ENCODE measurements around the gene CYTH3.
"Not testable (repeated sequence)": the region's sequence is repeated elsewhere in the genome, so short reads cannot be mapped to it uniquely, and the experiment has no call there.

CYTH3 gene

DNA sequence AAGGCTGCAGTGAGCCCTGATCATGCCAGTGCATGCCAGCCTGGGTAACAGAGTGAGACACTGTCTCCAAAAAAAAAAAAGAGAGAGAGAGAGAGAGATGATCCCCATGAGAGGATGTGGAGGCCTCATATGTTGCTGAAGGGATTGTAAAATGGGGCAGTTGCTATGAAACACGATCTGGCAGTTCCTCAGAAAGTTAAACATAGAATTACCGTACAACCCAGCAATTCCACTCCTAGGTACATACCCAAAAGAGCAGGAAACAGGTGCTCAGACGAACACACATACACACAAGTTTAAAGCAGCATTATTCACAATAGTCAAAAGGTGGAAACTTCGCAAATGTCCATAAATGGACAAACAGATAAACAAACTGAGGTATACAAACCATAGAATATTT is 27.4 kb upstream of the CYTH3 start:
- Histone ChIP-seq H4K20me1 (ENCODE audit: low read depth, low read length) (no peaks in the 10 kb centered on the region), H3K9ac (ENCODE audit: low read length) (no peak overlapping the region), H3K4me2 (ENCODE audit: low read depth, low read length, poor library complexity, severe bottlenecking) (no peak overlapping the region), H3K36me3 (ENCODE audit: low read length) (no peaks in the 10 kb centered on the region), H3K9me3 (ENCODE audit: insufficient read depth, low read length) (no peaks in the 10 kb centered on the region), H3K27me3 (ENCODE audit: low read length) (0 out of 2 replicates have a peak, but pooled peaks cover 3% of the 10 kb centered on the region), H3K9me2 (replicated peaks; ENCODE audit: insufficient read depth, low read length) (no peaks in the 10 kb centered on the region), H3K4me3 (ENCODE audit: insufficient read depth, low read length, poor library complexity, severe bottlenecking) (no peak overlapping the region), H3K27ac (ENCODE audit: low read depth, low read length) (no peak overlapping the region), H2AFZ (ENCODE audit: low read depth, low read length, severe bottlenecking) (no peak overlapping the region), H3K79me2 (ENCODE audit: insufficient read depth, low read length) (no peaks in the 10 kb centered on the region), H3F3A (ENCODE audit: insufficient read depth) (no peaks in the 10 kb centered on the region)
- TF ChIP-seq EZH2phosphoT487 (conservative IDR thresholded peaks at IDR 0.05; ENCODE audit: low read length): no peak
- TF ChIP-seq, protein P1, sequence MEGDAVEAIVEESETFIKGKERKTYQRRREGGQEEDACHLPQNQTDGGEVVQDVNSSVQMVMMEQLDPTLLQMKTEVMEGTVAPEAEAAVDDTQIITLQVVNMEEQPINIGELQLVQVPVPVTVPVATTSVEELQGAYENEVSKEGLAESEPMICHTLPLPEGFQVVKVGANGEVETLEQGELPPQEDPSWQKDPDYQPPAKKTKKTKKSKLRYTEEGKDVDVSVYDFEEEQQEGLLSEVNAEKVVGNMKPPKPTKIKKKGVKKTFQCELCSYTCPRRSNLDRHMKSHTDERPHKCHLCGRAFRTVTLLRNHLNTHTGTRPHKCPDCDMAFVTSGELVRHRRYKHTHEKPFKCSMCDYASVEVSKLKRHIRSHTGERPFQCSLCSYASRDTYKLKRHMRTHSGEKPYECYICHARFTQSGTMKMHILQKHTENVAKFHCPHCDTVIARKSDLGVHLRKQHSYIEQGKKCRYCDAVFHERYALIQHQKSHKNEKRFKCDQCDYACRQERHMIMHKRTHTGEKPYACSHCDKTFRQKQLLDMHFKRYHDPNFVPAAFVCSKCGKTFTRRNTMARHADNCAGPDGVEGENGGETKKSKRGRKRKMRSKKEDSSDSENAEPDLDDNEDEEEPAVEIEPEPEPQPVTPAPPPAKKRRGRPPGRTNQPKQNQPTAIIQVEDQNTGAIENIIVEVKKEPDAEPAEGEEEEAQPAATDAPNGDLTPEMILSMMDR (IDR thresholded peaks at IDR 0.05; ENCODE audit: insufficient read depth, low read length, poor library complexity, severe bottlenecking): no peak

DNA sequence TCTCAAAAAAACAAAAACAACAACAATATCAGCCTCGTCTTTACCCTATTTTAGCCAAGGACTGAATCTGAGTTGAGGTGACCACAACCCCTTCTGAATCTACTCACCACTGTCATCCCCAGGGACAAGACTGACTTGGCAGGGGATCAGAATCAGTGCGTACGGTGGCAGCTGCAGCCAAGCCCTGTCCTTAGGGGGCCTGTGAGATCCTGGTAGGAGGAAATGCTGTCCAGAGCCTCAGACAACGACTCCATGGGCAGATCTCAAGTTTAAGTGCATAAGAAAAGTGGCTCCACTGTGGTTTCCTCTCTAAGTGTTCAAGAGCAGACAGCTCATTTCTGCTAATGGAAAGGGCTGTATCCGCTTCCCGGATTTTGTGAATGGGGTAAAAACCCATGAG is 22.4 kb upstream of the CYTH3 start:
- no peaks in the 10 kb centered on the region for H3K9me3 ChIP-seq (ENCODE audit: insufficient read depth, low read length)
- H3K4me2 ChIP-seq (ENCODE audit: low read depth, low read length, poor library complexity, severe bottlenecking): no peak overlapping the region
- TF ChIP-seq EZH2phosphoT487 (conservative IDR thresholded peaks at IDR 0.05; ENCODE audit: low read length): no peak
- TF ChIP-seq, protein P1 (IDR thresholded peaks at IDR 0.05; ENCODE audit: insufficient read depth, low read length, poor library complexity, severe bottlenecking): no peak
- H3F3A ChIP-seq (ENCODE audit: insufficient read depth): no peaks in the 10 kb centered on the region
- no peaks in the 10 kb centered on the region for H3K79me2 ChIP-seq (ENCODE audit: insufficient read depth, low read length)
- no peaks in the 10 kb centered on the region for H3K27me3 ChIP-seq (ENCODE audit: low read length)
- H3K9me2 ChIP-seq (replicated peaks; ENCODE audit: insufficient read depth, low read length): no peaks in the 10 kb centered on the region
- no peak overlapping the region for H3K27ac ChIP-seq (ENCODE audit: low read depth, low read length)
- no peak overlapping the region for H3K4me3 ChIP-seq (ENCODE audit: insufficient read depth, low read length, poor library complexity, severe bottlenecking)
- no peaks in the 10 kb centered on the region for H4K20me1 ChIP-seq (ENCODE audit: low read depth, low read length)
- H2AFZ ChIP-seq (ENCODE audit: low read depth, low read length, severe bottlenecking): no peak overlapping the region
- no peaks in the 10 kb centered on the region for H3K36me3 ChIP-seq (ENCODE audit: low read length)
- H3K9ac ChIP-seq (ENCODE audit: low read length): no peak overlapping the region

DNA sequence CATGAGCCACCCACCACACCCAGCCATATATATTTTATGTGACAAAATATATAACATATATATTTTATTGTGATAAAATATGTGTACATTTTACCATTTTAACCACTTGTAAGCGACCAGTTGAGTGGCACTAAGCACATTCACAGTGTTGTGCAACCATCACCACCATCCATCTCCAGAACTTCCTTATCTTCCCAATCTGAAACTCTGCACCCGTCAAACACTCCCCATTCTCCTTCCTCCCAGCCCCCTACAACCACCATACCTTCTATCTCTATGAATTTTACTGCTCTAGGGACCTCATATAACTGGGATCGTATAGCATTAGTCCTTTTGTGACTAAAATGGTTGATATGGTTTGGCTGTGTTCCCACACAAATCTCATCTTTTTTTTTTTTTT is 20.8 kb upstream of the CYTH3 start:
- Histone ChIP-seq H3K4me2 (ENCODE audit: low read depth, low read length, poor library complexity, severe bottlenecking) (no peak overlapping the region), H3K27me3 (ENCODE audit: low read length) (no peaks in the 10 kb centered on the region), H3K27ac (ENCODE audit: low read depth, low read length) (no peak overlapping the region), H2AFZ (ENCODE audit: low read depth, low read length, severe bottlenecking) (no peak overlapping the region), H3F3A (ENCODE audit: insufficient read depth) (no peaks in the 10 kb centered on the region), H4K20me1 (ENCODE audit: low read depth, low read length) (no peaks in the 10 kb centered on the region), H3K9ac (ENCODE audit: low read length) (no peak overlapping the region), H3K4me3 (ENCODE audit: insufficient read depth, low read length, poor library complexity, severe bottlenecking) (no peak overlapping the region), H3K79me2 (ENCODE audit: insufficient read depth, low read length) (no peaks in the 10 kb centered on the region), H3K36me3 (ENCODE audit: low read length) (no peaks in the 10 kb centered on the region), H3K9me2 (replicated peaks; ENCODE audit: insufficient read depth, low read length) (no peaks in the 10 kb centered on the region), H3K9me3 (ENCODE audit: insufficient read depth, low read length) (no peaks in the 10 kb centered on the region)
- no peak for TF ChIP-seq EZH2phosphoT487 (conservative IDR thresholded peaks at IDR 0.05; ENCODE audit: low read length)
- TF ChIP-seq, protein P1 (IDR thresholded peaks at IDR 0.05; ENCODE audit: insufficient read depth, low read length, poor library complexity, severe bottlenecking): no peak

DNA sequence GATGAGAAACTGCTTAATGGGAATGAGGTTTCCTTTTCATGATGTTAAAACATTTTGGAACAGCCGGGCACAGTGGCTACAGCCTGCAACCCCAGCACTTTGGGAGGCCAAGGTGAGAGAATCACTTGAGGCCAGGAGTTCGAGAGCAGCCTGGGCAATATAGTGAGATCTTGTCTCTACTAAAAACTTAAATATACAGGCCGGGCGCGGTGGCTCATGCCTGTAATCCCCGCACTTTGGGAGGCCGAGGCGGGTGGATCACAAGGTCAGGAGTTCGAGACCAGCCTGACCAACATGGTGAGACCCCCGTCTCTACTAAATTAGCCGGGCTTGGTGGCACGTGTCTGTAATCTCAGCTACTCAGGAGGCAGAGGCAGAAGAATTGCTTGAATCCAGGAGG is 19.5 kb upstream of the CYTH3 start:
- not testable (repeated sequence) for H3K4me3 ChIP-seq (ENCODE audit: insufficient read depth, low read length, poor library complexity, severe bottlenecking); H3K9me3 ChIP-seq (ENCODE audit: insufficient read depth, low read length); H3K4me2 ChIP-seq (ENCODE audit: low read depth, low read length, poor library complexity, severe bottlenecking); H3K36me3 ChIP-seq (ENCODE audit: low read length); H3K9ac ChIP-seq (ENCODE audit: low read length); H4K20me1 ChIP-seq (ENCODE audit: low read depth, low read length); H3K27me3 ChIP-seq (ENCODE audit: low read length); H3K27ac ChIP-seq (ENCODE audit: low read depth, low read length); H3K9me2 ChIP-seq (replicated peaks; ENCODE audit: insufficient read depth, low read length); H3F3A ChIP-seq (ENCODE audit: insufficient read depth); H3K79me2 ChIP-seq (ENCODE audit: insufficient read depth, low read length); H2AFZ ChIP-seq (ENCODE audit: low read depth, low read length, severe bottlenecking)

All from SU-DHL-6 (cell line).